HG02885 (cell line): ENCODE results near the gene ARHGAP10.

ENCODE experiments used
- ATAC-seq: cut with Tn5 transposase; IDR thresholded peaks from one replicate; pipeline ENCODE4 v1.9.1; 2021; ENCODE audit warnings: mild to moderate bottlenecking; ENCODE audit not compliant: unreplicated experiment, poor library complexity

ARHGAP10 gene

GRCh38 chr4:147938496-147938895, 206.6 kb downstream of the ARHGAP10 start:
- no peak for ATAC-seq

GRCh38 chr4:147940171-147940570, 208.3 kb downstream of the ARHGAP10 start:
- ATAC-seq, result no peak

DNA sequence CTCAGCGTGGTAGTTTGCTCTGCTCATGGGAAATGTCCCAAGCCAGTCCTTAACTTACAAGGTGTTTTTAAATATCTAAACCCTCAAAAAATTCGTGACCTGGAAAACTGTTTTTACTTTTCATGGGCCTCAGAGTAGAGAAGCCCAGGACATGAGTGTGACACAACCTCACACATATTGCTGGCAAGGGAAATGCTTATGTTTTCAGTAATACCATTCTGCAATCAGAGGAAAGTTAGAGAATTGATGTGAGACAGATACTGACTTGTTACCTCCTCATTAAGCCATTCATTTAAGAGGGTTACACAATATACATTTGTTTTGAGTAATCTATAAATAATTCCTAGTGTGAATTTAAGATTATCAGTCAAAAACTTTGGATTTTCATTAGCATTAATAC, 209.5 kb downstream of the ARHGAP10 start:
- ATAC-seq, result no peak

DNA sequence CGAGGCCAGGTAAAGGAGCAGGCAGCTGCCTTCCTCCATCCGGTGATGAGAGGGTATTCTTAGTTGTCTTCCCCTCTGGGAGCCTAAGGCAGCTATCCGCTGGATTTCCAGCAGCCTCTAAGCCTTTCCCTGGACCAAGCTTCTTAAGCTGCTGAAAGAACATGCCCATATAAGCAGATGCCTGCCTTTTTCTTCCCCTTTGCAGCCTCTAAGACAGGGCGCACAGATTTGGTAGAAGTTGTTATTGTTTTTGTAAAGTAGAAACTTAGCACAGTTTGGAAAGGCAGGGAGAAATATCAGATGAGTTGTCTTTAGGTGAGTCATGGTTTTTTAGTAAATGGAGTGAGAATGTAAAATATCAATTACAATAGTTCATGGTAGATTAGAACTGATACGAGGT, 210.8 kb downstream of the ARHGAP10 start:
- ATAC-seq, result peak; percentile 41

GRCh38 chr4:147943159-147943638, 211.3 kb downstream of the ARHGAP10 start:
- peak; percentile 91 for ATAC-seq

DNA sequence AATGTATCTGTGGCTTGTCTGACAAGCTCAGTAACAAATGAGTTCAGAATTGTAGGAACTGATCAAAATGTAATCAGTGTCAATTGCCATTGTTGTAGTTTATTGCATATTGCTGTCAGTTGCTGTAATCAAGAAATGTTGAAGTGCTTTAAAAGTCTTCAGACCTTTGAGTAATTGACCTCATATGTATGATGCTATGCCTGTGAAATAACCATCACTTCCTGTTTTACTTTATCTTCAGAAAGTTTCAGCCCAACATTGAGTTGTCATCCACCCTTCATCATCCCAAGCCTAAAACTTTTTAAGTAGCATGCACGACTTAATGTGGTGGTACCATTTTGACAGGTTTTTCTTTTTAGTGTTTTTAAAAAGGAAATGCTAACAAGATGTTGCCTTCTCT, 212.4 kb downstream of the ARHGAP10 start:
- peak; percentile 48 for ATAC-seq

DNA sequence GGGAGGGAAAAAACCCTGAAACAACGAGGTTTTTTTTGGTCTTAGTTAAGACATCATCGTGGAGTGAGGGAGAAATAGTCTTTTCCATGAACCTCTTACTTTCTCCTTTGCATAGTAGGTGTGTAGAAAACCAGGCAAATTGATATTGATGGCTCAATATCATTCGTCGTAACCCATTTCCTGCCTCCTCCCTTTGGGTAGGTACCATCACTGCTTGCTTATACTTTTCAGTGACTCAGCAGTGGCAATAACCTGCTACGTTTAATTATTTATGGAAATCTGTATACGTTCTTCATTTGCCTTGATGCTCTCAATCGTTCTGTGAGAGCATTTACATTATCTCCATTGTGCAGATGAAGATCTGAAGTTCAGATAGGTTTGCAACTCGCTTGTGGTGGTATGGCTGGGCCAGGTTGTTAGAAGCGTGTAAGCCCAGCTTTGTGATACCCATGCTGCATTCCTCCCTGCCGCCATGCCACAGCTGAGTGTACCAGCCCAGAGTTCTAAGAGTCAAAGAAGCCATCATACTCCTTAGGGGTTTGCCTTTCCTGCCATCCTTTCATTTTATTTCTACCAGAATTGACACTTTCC, 212.9 kb downstream of the ARHGAP10 start:
- no peak for ATAC-seq

- no peak for ATAC-seq
These were observed 216.4 kb downstream of the ARHGAP10 start for GRCh38 chr4:147948336-147948735.

- no peak for ATAC-seq
These were observed 218.4 kb downstream of the ARHGAP10 start for GRCh38 chr4:147950261-147950660.

GRCh38 chr4:147950841-147951240, 219.0 kb downstream of the ARHGAP10 start:
- no peak for ATAC-seq

- ATAC-seq, result no peak
These were observed 223.0 kb downstream of the ARHGAP10 start for GRCh38 chr4:147954850-147955249.

DNA sequence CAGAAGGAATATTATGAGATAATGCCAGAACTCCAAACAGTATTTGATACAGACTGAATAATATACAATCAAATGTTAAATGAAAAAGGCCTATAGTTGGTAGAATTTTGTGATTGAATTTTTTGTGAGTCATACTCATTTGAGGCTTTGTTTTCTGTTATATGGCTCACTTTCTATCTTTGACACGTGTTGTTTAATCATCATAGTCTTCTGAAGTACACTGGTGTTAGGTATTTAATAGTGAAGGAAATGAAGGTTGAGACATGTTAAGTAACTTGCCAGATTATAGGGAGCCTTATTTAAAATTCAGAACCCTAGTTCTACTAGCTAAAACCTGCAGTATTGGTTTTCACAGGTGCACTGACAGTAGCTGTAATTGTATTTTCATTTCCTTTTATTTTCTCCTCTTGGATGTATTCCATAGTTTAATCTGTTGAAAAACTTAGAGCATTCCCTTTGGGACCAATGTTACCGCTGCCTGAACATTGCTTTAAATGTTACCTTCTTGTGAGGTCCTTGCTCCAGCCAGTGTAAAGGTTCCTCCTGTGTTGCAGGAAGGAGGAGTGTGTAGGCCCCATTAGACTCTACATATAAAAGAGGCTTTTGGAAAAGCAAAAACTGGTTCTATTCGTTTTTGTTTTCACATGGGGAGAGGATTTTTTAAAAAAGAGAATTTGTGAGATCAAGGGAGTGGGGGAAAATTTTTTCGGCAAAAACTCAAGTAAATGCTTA, 224.1 kb downstream of the ARHGAP10 start:
- no peak for ATAC-seq

GRCh38 chr4:147957446-147957845, 225.6 kb downstream of the ARHGAP10 start:
- peak; percentile 61 for ATAC-seq

DNA sequence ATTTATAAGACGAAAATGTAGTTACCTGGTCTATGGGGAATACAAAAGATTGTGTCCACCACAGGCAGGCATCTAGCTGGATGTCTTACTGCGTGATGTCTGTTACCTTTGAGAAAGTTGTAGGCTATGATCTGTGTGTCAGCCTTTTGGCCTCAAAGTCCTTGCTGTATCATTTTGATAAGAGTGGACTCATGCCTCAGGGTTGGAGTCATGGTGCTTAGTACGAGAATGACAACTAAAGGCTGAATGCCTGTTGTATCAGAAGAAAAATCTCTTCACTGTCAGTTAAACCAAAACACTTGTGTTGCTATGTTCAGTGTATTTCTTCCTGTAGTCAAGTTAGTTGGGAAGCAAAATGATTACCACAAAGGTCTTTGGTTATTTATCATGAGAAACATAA, 226.2 kb downstream of the ARHGAP10 start:
- ATAC-seq, result no peak

GRCh38 chr4:147958489-147959065, 226.7 kb downstream of the ARHGAP10 start:
- ATAC-seq, result no peak

DNA sequence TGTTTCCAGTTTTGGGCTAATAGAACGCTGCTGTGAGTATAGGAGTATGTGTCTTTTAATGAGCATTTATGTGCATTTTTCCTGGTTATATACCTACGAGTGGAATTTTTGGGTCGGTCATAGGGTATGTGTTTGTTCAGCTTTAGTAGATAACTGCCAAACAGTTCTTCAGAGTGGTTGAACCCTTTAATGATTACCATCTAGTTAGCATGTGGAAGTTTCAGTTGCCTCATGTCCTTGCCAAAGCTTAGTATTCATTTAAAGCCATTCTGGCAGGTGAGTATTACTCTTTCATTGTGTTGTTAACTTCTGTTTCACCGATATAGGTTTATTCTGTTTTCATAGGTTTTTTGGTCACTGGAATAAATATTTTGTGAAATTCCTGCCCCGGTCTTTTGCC, 229.1 kb downstream of the ARHGAP10 start:
- no peak for ATAC-seq

- ATAC-seq, result no peak
These were observed 232.0 kb downstream of the ARHGAP10 start for GRCh38 chr4:147963839-147964238.

GRCh38 chr4:147964266-147964880, 232.5 kb downstream of the ARHGAP10 start:
- no peak for ATAC-seq

DNA sequence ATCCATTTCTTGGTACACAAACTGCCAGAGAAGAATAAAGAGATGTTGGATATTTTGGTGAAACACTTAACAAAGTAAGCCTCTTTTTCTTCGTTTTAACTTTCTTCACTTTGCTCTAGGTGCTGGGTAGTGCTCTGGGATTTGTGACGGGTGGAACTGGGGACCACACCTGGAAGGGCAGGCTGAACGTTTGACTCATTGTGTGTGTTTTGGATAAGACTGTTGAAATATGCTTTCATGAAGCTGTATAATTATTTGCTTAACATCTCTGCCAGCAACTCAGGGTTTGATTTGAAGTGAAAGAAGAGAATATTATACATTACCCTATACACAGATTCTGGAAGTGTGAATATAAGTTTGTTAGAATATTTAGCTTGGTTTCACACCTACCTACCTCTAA, 233.2 kb downstream of the ARHGAP10 start:
- no peak for ATAC-seq

DNA sequence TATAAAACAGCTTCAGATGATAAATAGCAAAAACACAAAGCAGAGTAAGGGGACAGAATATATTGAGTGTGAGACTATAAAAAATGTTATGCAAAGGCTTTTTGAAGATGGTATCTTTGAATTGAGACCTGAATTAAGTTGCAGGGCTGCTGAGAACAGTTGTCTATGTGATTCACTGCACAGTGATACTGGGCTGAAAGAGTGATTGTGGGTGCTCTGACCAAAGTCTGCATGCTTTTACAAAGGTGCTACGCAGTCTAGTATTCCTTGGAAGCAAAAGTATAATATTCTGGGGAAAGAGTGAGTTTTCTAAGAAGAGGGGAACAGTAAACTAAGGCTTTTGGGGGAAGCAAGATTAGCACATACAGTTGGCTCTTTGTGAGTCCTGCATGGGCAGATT, 234.0 kb downstream of the ARHGAP10 start:
- ATAC-seq, result no peak

DNA sequence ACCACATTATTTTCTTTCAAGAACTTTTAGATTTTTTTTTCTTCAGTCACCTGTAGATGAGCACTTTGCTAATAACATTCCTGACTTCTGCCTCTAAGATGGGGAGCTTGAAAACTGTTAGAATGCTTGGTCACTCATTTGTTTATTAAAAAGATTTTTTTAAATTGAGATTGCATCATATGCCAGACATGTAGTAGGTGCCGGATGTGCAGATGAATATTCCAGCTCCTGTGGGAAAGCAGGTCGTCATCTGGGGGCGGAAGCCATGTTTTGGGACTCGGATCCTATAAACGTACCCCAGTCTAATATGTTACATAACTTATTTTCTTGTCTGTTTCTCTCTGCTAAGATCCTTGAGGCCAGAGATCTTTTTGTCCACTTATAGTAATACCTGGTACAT, 236.8 kb downstream of the ARHGAP10 start:
- ATAC-seq, result no peak
